HG02840 (cell line): ENCODE measurements around the gene KLC1.

ENCODE experiments used
- ATAC-seq: cut with Tn5 transposase; IDR thresholded peaks from one replicate; pipeline ENCODE4 v1.9.1; 2021; ENCODE audit warnings: mild to moderate bottlenecking, moderate library complexity, moderate number of reproducible peaks; ENCODE audit not compliant: unreplicated experiment, low FRiP score

The KLC1 gene

DNA sequence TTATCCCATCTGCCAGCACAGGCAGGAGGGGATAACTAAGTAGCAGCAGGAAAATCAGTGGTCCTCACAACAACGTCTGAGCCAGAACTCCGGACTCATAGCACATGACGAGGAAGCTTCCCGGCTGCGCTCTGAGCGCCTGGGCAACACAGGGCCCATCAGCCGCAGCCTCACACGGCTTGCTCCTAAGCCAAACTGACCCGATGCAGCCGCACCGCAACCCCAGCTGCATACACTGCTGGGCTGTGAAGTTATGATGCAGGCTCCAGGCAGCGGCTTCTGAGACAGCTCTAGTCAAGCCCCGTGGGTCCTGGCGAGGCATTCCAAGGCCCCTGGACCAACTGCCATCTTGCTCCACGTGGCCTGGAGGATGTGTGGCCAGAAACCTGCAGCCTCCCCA is 114.7 kb downstream of the KLC1 start:
- ATAC-seq = no peak

DNA sequence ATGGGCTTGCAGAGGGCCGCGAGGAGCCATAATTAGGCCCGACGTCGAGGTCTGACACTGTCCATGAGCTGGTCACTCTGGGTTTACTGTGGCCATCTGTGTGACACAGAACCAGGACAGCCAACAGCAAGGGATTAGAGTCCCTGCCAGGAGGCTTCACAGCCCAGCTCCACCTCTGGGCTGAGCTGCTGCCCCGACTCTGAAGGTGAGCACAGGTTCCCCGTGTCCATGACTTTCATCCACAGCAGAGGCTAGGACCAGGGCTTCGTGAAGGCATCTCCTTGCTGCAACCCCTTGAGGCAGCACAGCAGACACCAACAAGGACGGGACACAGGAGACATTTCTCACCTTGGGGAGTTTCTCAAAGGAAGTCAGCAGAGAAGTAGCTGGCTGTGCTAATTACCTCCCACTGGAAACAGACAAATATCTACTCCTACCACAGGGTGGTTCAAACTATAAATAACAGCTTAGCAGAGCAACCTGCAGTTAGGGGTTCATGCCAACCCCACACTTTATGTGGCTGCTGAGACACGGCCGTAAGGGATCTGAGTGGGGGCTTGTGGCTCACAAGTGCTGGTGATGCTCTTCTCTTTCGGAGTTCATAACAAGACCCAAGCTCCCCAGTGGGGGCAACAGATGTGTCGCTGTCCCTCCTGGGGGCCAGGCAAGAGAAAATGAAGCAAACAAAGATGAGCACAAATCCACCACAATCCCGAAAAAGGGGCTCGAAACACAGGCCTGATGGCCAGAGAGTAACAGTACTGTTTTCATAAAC is 115.8 kb downstream of the KLC1 start:
- no peak for ATAC-seq

DNA sequence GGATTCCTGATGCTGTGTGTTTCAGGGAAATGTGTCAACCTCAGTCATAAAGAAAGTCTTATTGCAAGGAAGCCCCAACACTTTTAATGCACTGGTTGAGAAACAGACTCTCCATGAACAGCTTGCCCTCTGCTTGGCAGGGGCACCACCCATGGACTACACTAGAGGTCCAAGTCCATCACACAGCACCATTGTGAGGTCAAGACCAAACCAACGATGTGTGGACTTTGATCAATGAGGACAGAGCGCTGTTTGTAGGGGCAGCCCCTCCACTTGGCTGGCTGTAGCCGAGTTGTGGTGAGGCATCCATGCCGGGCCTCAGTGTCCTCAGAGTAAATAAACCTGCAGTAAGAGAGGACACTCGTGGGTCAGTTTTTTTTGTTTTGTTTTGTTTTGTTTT is 116.4 kb downstream of the KLC1 start:
- no peak for ATAC-seq

DNA sequence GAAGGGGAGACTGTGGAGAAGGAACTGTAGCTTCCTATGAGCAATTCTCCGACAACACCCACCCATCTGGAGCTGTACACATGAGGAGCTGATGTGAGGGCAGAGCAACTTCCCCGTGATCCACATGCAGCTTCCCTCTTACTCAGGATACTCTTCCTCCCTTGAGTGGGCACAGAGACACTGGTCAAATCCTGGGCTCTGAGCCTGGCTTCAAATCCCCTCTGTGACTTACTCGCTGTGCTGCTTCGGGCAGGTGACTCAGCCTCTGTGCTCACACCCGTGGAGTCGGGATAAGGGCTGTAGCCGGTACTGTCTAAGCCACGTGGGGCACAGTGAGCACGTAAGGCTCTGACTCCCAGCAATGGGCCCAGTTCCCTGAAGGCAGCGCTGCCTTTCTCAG is 117.7 kb downstream of the KLC1 start:
- no peak for ATAC-seq

DNA sequence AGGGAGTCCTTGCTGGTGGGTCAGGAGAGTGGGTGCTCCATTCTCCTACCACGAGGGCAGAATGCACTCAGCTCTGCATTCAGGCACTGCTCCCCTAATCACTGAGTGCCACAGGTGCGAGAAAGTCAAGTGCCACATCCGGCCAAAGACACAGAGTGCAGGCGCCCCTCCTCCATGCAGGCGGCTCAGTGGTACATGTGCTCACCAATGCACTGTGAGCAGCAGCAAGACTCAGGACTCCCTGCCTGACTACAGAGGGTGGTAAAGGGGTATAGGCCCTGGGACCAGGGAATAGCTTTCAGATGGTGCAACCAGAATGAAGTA is 119.5 kb downstream of the KLC1 start:
- ATAC-seq = no peak

DNA sequence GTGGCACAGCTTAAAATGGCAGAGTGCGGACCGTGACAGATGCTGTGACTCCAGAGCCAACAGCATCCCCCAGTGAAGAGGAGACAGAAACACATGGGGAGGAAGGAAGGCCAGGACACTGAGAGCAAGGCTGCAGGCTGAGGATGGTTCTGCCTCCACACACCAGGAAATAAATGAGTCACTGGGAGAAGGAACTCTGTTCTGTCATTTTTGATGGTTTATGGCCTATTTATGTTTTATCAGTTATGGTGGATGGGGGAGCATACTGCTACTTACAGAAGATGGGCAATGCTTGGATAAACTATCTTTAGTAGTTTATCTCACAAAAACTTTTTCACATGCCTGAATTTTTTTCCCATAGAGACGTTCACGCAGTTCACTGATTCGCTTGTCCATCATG is 120.4 kb downstream of the KLC1 start:
- no peak for ATAC-seq

DNA sequence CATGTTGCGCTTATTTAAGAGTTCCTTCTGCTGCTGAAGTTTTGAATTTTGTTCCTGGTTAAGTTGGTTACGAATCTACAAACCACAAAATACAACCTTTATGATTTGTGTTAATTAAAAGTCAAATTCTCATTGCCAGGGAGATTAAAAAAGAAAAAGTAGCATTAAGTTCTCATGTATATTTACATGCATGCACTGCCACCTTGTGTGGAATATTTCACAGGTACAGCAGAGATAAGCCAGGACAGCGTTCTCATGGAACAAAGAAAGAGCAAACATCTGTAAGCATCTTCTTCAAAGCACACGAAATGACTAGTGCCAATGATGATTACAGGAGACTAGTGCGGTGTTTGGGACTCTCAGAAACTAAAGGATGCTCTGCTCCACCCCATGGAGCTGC is 120.8 kb downstream of the KLC1 start:
- ATAC-seq = no peak
